HEK293T (cell line): ENCODE results near the gene MMADHC.

Experiments
- FOXA1 ChIP-seq: fragments of 450-650 bp; IDR thresholded peaks from 2 replicates; pipeline ENCODE4 v1.6.1; 2016; ENCODE audit warnings: mild to moderate bottlenecking
- FOXK2 ChIP-seq: fragments of 450-650 bp; IDR thresholded peaks from 2 replicates; pipeline ENCODE4 v1.6.1; 2016; ENCODE audit warnings: mild to moderate bottlenecking
- FOXM1 ChIP-seq: fragments of 450-650 bp; IDR thresholded peaks from 2 replicates; pipeline ENCODE4 v1.6.1; 2017; ENCODE audit warnings: mild to moderate bottlenecking, borderline replicate concordance
- HDGF ChIP-seq: fragments of 450-650 bp; IDR thresholded peaks from 2 replicates; pipeline ENCODE4 v1.6.1; 2017; ENCODE audit warnings: antibody characterized with exemption, borderline replicate concordance
- L3MBTL2 ChIP-seq: fragments of 450-650 bp; conservative IDR thresholded peaks from 2 replicates; pipeline ENCODE4 v1.6.1; 2016; ENCODE audit warnings: mild to moderate bottlenecking
- PKNOX1 ChIP-seq: fragments of 450-650 bp; IDR thresholded peaks from 2 replicates; pipeline ENCODE4 v1.6.1; 2016
- SP1 ChIP-seq: fragments of 450-650 bp; IDR thresholded peaks from 2 replicates; pipeline ENCODE4 v1.6.1; 2017
- ZNF384 ChIP-seq: fragments of 450-650 bp; IDR thresholded peaks from 2 replicates; pipeline ENCODE4 v1.6.1; 2016

GRCh38 chr2:149596471-149596870 is 8.9 kb upstream of the MMADHC start:
- TF ChIP-seq FOXA1 = no peak
- TF ChIP-seq FOXM1 = no peak
- TF ChIP-seq FOXK2 = no peak
- no peak for TF ChIP-seq PKNOX1
- TF ChIP-seq L3MBTL2 = no peak
- TF ChIP-seq SP1 = no peak
- TF ChIP-seq ZNF384 = no peak
- no peak for TF ChIP-seq HDGF
